Measurements from ENCODE around the gene FBXL4.

DNA sequence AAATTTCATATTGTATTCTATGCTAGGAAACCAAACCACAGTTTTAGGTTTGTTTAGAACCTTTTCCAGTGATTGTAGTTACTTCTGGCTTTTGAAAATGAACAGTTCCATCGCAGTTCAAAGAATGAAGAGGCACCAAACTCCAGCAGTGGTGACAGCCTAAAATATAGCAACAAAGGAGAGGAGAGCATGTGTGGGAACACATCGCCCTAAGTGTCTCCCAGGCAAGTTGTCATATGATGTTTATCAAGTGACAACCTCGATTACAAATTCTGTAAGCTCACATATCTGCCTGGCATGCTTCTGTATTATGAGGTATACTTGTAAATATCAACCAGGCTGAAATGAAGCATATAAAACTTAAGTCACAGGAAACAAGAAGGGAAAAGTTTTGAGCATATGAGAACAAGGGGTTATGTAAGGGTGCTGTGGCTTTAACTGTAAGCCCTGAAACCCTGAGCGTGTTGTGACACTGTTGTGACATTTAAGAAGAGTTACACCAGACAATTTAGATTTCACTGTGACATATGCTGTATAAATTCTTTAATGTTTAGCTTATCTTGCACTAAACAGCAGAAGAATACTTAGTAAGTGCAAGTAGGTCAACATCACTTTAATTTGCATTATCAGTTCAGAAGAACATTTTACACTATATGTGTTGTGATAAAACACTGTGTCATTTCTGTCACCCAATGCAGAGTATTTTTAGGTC, 29.1 kb upstream of the FBXL4 start:
- TF ChIP-seq, protein P1, sequence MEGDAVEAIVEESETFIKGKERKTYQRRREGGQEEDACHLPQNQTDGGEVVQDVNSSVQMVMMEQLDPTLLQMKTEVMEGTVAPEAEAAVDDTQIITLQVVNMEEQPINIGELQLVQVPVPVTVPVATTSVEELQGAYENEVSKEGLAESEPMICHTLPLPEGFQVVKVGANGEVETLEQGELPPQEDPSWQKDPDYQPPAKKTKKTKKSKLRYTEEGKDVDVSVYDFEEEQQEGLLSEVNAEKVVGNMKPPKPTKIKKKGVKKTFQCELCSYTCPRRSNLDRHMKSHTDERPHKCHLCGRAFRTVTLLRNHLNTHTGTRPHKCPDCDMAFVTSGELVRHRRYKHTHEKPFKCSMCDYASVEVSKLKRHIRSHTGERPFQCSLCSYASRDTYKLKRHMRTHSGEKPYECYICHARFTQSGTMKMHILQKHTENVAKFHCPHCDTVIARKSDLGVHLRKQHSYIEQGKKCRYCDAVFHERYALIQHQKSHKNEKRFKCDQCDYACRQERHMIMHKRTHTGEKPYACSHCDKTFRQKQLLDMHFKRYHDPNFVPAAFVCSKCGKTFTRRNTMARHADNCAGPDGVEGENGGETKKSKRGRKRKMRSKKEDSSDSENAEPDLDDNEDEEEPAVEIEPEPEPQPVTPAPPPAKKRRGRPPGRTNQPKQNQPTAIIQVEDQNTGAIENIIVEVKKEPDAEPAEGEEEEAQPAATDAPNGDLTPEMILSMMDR (IDR thresholded peaks at IDR 0.05), result no peak
- TF ChIP-seq POLR2A (IDR thresholded peaks at IDR 0.05), result no peak
